Ishikawa (cell line): Measurements from ENCODE around the gene POLR3K.

Experiments
- CEBPB ChIP-seq: IDR thresholded peaks from 2 replicates; pipeline ENCODE4 v1.6.1; 2012
- CREB1 ChIP-seq: IDR thresholded peaks from 2 replicates; pipeline ENCODE4 v1.6.1; 2012; ENCODE audit warnings: low read depth
- EGR1 ChIP-seq: IDR thresholded peaks from 2 replicates; pipeline ENCODE4 v1.6.1; 2012
- EP300 ChIP-seq: IDR thresholded peaks from 2 replicates; pipeline ENCODE4 v1.6.1; 2012; ENCODE audit warnings: borderline replicate concordance
- FOXM1 ChIP-seq: IDR thresholded peaks from 2 replicates; pipeline ENCODE4 v1.6.1; 2012; ENCODE audit warnings: low read depth, borderline replicate concordance
- MAX ChIP-seq: IDR thresholded peaks from 2 replicates; pipeline ENCODE4 v1.6.1; 2012
- NFIC ChIP-seq: IDR thresholded peaks from 2 replicates; pipeline ENCODE4 v1.6.1; 2012
- RAD21 ChIP-seq: IDR thresholded peaks from 2 replicates; pipeline ENCODE4 v1.6.1; 2012; ENCODE audit warnings: low read depth
- REST ChIP-seq: IDR thresholded peaks from 2 replicates; pipeline ENCODE4 v1.6.1; 2012; ENCODE audit warnings: low read depth, mild to moderate bottlenecking
- TAF1 ChIP-seq: IDR thresholded peaks from 2 replicates; pipeline ENCODE4 v1.6.1; 2012; ENCODE audit warnings: low read depth, mild to moderate bottlenecking
- TCF12 ChIP-seq: IDR thresholded peaks from 2 replicates; pipeline ENCODE4 v1.6.1; 2012; ENCODE audit warnings: low read depth
- TEAD4 ChIP-seq: IDR thresholded peaks from 2 replicates; pipeline ENCODE4 v1.6.1; 2012
- USF1 ChIP-seq: IDR thresholded peaks from 2 replicates; pipeline ENCODE4 v1.6.1; 2012
- YY1 ChIP-seq: IDR thresholded peaks from 2 replicates; pipeline ENCODE4 v1.6.1; 2012; ENCODE audit warnings: low read depth
- ZBTB7A ChIP-seq: IDR thresholded peaks from 2 replicates; pipeline ENCODE4 v1.6.1; 2012; ENCODE audit warnings: low read depth

Gene POLR3K

GRCh38 chr16:38941-39892 lies 14.2 kb downstream of the POLR3K start:
- TF ChIP-seq RAD21 (no peak), USF1 (no peak), REST (no peak), TCF12 (no peak), TAF1 (no peak), YY1 (no peak), EP300 (no peak), ZBTB7A (no peak), TEAD4 (no peak), CEBPB (no peak), EGR1 (no peak), FOXM1 (no peak)

GRCh38 chr16:37511-37910 lies 15.9 kb downstream of the POLR3K start:
- TF ChIP-seq USF1 = no peak
- no peak for TF ChIP-seq RAD21
- no peak for TF ChIP-seq MAX
- TF ChIP-seq ZBTB7A = no peak
- no peak for TF ChIP-seq CREB1
- no peak for TF ChIP-seq TCF12
- no peak for TF ChIP-seq FOXM1
- TF ChIP-seq TAF1 = no peak
- no peak for TF ChIP-seq NFIC
- no peak for TF ChIP-seq TEAD4
- TF ChIP-seq REST = no peak
- no peak for TF ChIP-seq CEBPB
- no peak for TF ChIP-seq YY1

GRCh38 chr16:36336-36984 lies 16.9 kb downstream of the POLR3K start:
- TF ChIP-seq CEBPB (no peak), TAF1 (no peak), EP300 (no peak), ZBTB7A (no peak), TEAD4 (no peak), CREB1 (no peak), REST (no peak), NFIC (no peak), FOXM1 (no peak), USF1 (no peak), YY1 (no peak), TCF12 (no peak), EGR1 (no peak), MAX (no peak), RAD21 (no peak)
